GM23338 (cell line): ENCODE measurements around the gene PPP2R3B. TPM values are rescaled to one million over a fixed set of nuclear protein-coding genes. Genes with fewer than 3 reads are reported as not detected.
"Not testable (repeated sequence)": the region's sequence is repeated elsewhere in the genome, so short reads cannot be mapped to it uniquely, and the experiment has no call there.

Source experiments
- ATAC-seq: fragments of 200-7000 bp; cut with Tn5 transposase; 3 replicates; pipeline ENCODE4 v1.9.1; 2020
- DNase-seq: peaks from one replicate; pipeline ENCODE4 v3.0.0-alpha.2; 2015; ENCODE audit warnings: low spot score
- H2AFZ ChIP-seq: fragments of 200-600 bp; sonication (generic); 2 replicates; pipeline ENCODE4 v1.8.0; 2016; ENCODE audit warnings: antibody characterized with exemption, mild to moderate bottlenecking, moderate library complexity
- H3F3A ChIP-seq: fragments of 200-600 bp; sonication (generic); replicated peaks from 2 replicates; pipeline ENCODE4 v1.8.0; 2017; ENCODE audit warnings: antibody characterized with exemption, mixed run types, low read depth
- H3K27ac ChIP-seq: fragments of 200-600 bp; sonication (generic); 2 replicates; pipeline ENCODE4 v1.6.1; 2016; ENCODE audit warnings: low read depth
- H3K27me3 ChIP-seq: fragments of 200-600 bp; sonication (generic); 2 replicates; pipeline ENCODE4 v1.8.0; 2016; ENCODE audit warnings: mild to moderate bottlenecking, mixed run types, moderate library complexity; ENCODE audit not compliant: insufficient read depth
- H3K36me3 ChIP-seq: fragments of 200-600 bp; sonication (generic); 2 replicates; pipeline ENCODE4 v1.8.0; 2016; ENCODE audit warnings: mild to moderate bottlenecking; ENCODE audit not compliant: insufficient read depth
- H3K4me1 ChIP-seq: fragments of 200-600 bp; sonication (generic); 2 replicates; pipeline ENCODE4 v1.8.0; 2016; ENCODE audit warnings: mild to moderate bottlenecking, moderate library complexity; ENCODE audit not compliant: insufficient read depth
- H3K4me2 ChIP-seq: fragments of 200-600 bp; sonication (generic); 2 replicates; pipeline ENCODE4 v1.7.1; 2017; ENCODE audit warnings: mixed run types
- H3K4me3 ChIP-seq: fragments of 200-600 bp; sonication (generic); 2 replicates; pipeline ENCODE4 v1.6.1; 2016; ENCODE audit warnings: mixed run types
- H3K79me2 ChIP-seq: fragments of 200-600 bp; sonication (generic); replicated peaks from 2 replicates; pipeline ENCODE4 v1.8.0; 2017; ENCODE audit warnings: mild to moderate bottlenecking; ENCODE audit not compliant: insufficient read depth
- H3K9me2 ChIP-seq: fragments of 200-600 bp; sonication (generic); 2 replicates; pipeline ENCODE4 v1.8.0; 2017; ENCODE audit not compliant: insufficient read depth
- H4K20me1 ChIP-seq: fragments of 200-600 bp; sonication (generic); replicated peaks from 2 replicates; pipeline ENCODE4 v1.8.0; 2017; ENCODE audit warnings: mild to moderate bottlenecking; ENCODE audit not compliant: insufficient read depth
- H3K27ac Mint-ChIP-seq: 2 replicates; pipeline ENCODE4 v1.8.0; 2020; ENCODE audit warnings: inconsistent platforms, mild to moderate bottlenecking, moderate library complexity, mixed read lengths
- H3K27me3 Mint-ChIP-seq: 3 replicates; pipeline ENCODE4 v1.8.0; 2022; ENCODE audit warnings: low read depth, mild to moderate bottlenecking, moderate library complexity, mixed read lengths, inconsistent platforms; ENCODE audit not compliant: insufficient read depth, poor library complexity
- H3K36me3 Mint-ChIP-seq: 3 replicates; pipeline ENCODE4 v1.8.0; 2021; ENCODE audit warnings: low read depth, mild to moderate bottlenecking, inconsistent platforms, moderate library complexity, mixed read lengths
- H3K4me1 Mint-ChIP-seq: 3 replicates; pipeline ENCODE4 v1.8.0; 2020; ENCODE audit warnings: mild to moderate bottlenecking, inconsistent platforms, mixed read lengths
- H3K4me3 Mint-ChIP-seq: 3 replicates; pipeline ENCODE4 v1.8.0; 2021; ENCODE audit warnings: moderate library complexity, mild to moderate bottlenecking, inconsistent platforms, mixed read lengths
- H3K9me3 Mint-ChIP-seq: 3 replicates; pipeline ENCODE4 v1.8.0; 2020; ENCODE audit warnings: moderate library complexity, mild to moderate bottlenecking, inconsistent platforms, mixed read lengths
- CREB1 ChIP-seq: fragments of 250-450 bp; sonication (Bioruptor Pico); IDR thresholded peaks from 2 replicates; pipeline ENCODE4 v1.5.0; 2020; ENCODE audit warnings: low read depth, mild to moderate bottlenecking, moderate library complexity
- EZH2 ChIP-seq: fragments of 200-600 bp; sonication (generic); IDR thresholded peaks from one replicate; pipeline ENCODE4 v1.8.0; 2017; ENCODE audit warnings: antibody characterized with exemption, mild to moderate bottlenecking, low read depth; ENCODE audit not compliant: unreplicated experiment
- EZH2phosphoT487 ChIP-seq: fragments of 200-600 bp; sonication (generic); IDR thresholded peaks from one replicate; pipeline ENCODE4 v1.8.1; 2018; ENCODE audit warnings: antibody characterized with exemption; ENCODE audit not compliant: unreplicated experiment
- JUNB ChIP-seq: IDR thresholded peaks from one replicate; pipeline ENCODE4 v1.6.1; 2016; ENCODE audit warnings: antibody characterized with exemption; ENCODE audit not compliant: unreplicated experiment
- NANOG ChIP-seq: IDR thresholded peaks from 2 replicates; pipeline ENCODE4 v1.6.1; 2016; ENCODE audit warnings: antibody characterized with exemption, borderline replicate concordance
- POLR2AphosphoS5 ChIP-seq: IDR thresholded peaks from 2 replicates; pipeline ENCODE4 v1.6.1; 2016; ENCODE audit warnings: antibody characterized with exemption, low read depth
- REST ChIP-seq: IDR thresholded peaks from one replicate; pipeline ENCODE4 v1.6.1; 2018; ENCODE audit warnings: antibody characterized with exemption; ENCODE audit not compliant: unreplicated experiment
- ZNF114 ChIP-seq: fragments of 250-450 bp; sonication (Bioruptor Pico); IDR thresholded peaks from 2 replicates; pipeline ENCODE4 v1.5.0; 2020; ENCODE audit warnings: mild to moderate bottlenecking, moderate library complexity
- ZNF331 ChIP-seq: fragments of 250-450 bp; sonication (Bioruptor Pico); IDR thresholded peaks from 2 replicates; pipeline ENCODE4 v1.5.0; 2020; ENCODE audit warnings: low read depth, mild to moderate bottlenecking, moderate library complexity
- ZNF462 ChIP-seq: fragments of 250-450 bp; sonication (Bioruptor Pico); IDR thresholded peaks from 2 replicates; pipeline ENCODE4 v1.5.0; 2020; ENCODE audit warnings: mild to moderate bottlenecking, moderate library complexity
- polyA plus RNA-seq: library from polyadenylated mRNA; unstranded; fragments of >200 nt; fragmentation: Nextera tagmentation; extraction: Ambion mirVana; gene quantifications from 2 replicates; pipeline ENCODE4 v1.2.1, GENCODE V29; 2016
- total RNA-seq: library from RNA; depleted of rRNA; stranded (reverse); fragments of >200 nt; shearing (Covaris generic); gene quantifications from 2 replicates; pipeline ENCODE4 v1.2.3, GENCODE V29; 2014
- TF ChIP-seq, protein P1 (sequence below), 2 experiments: fragments of 200-600 bp in 1 of 2; sonication (generic) in 1 of 2; conservative IDR thresholded peaks; 2 replicates each; pipeline versions ENCODE4 v1.5.1 to v1.6.1; 2016 to 2017; ENCODE audit warnings: antibody characterized with exemption in 2 of 2, low read depth in 2 of 2, mild to moderate bottlenecking in 2 of 2, moderate library complexity in 1 of 2

PPP2R3B gene
- total and polyA plus RNA-seq, 2 experiments from 2014 or later = 50.1 to 104 TPM

GRCh38 chrX:385736-386135 is 971 bp downstream of the PPP2R3B start:
- H3K27me3 ChIP-seq, H3K36me3 Mint-ChIP-seq, H3K9me3 Mint-ChIP-seq, H3K4me1 Mint-ChIP-seq, H3F3A ChIP-seq, H3K9me2 ChIP-seq, H2AFZ ChIP-seq, H3K36me3 ChIP-seq, H3K4me1 ChIP-seq, ATAC-seq, H3K27ac Mint-ChIP-seq, H3K27ac ChIP-seq, DNase-seq: not testable (repeated sequence)
- H3K4me2 ChIP-seq = peak overlapping the region; percentile 84
- peaks cover 21% of the 10 kb centered on the region for H3K27me3 Mint-ChIP-seq
- peaks cover 54% of the 10 kb centered on the region for H3K79me2 ChIP-seq
- peak overlapping the region; percentile 72 for H3K4me3 Mint-ChIP-seq
- H3K4me3 ChIP-seq = peak overlapping the region; percentile 99
- peaks cover 13% of the 10 kb centered on the region; the same call in 1 of the 2 replicates for H4K20me1 ChIP-seq

- peaks cover 19% of the 10 kb centered on the region for H3K27me3 Mint-ChIP-seq
- no peaks in the 10 kb centered on the region for H3K36me3 ChIP-seq
- ATAC-seq = no peak
- peaks cover 6% of the 10 kb centered on the region; the same call in 1 of the 2 replicates for H3F3A ChIP-seq
- H3K4me1 ChIP-seq = peaks cover 9% of the 10 kb centered on the region
- H3K79me2 ChIP-seq = peaks cover 62% of the 10 kb centered on the region
- H3K27ac ChIP-seq = no peak overlapping the region
- peak overlapping the region; percentile 62; the same call in 1 of the 2 replicates for H3K27ac Mint-ChIP-seq
- peak overlapping the region; percentile 58 for H3K4me3 Mint-ChIP-seq
- peaks cover 7% of the 10 kb centered on the region; the same call in 2 of the 3 replicates for H3K4me1 Mint-ChIP-seq
- no peak overlapping the region for H3K4me3 ChIP-seq
- no peaks in the 10 kb centered on the region for H3K27me3 ChIP-seq
- no peaks in the 10 kb centered on the region for H3K9me2 ChIP-seq
- H3K36me3 Mint-ChIP-seq = peaks cover 8% of the 10 kb centered on the region; the same call in 2 of the 3 replicates
- no peak overlapping the region for H3K4me2 ChIP-seq
- H4K20me1 ChIP-seq = peaks cover 13% of the 10 kb centered on the region; the same call in 1 of the 2 replicates
- H3K9me3 Mint-ChIP-seq = peaks cover 4% of the 10 kb centered on the region; the same call in 2 of the 3 replicates
- no peak overlapping the region for H2AFZ ChIP-seq
- DNase-seq = no peak
- no peak for TF ChIP-seq ZNF462 (CRISPR knock-in tag)
- no peak for TF ChIP-seq EZH2
- TF ChIP-seq JUNB = no peak
- no peak for TF ChIP-seq POLR2AphosphoS5
- TF ChIP-seq, protein P1, sequence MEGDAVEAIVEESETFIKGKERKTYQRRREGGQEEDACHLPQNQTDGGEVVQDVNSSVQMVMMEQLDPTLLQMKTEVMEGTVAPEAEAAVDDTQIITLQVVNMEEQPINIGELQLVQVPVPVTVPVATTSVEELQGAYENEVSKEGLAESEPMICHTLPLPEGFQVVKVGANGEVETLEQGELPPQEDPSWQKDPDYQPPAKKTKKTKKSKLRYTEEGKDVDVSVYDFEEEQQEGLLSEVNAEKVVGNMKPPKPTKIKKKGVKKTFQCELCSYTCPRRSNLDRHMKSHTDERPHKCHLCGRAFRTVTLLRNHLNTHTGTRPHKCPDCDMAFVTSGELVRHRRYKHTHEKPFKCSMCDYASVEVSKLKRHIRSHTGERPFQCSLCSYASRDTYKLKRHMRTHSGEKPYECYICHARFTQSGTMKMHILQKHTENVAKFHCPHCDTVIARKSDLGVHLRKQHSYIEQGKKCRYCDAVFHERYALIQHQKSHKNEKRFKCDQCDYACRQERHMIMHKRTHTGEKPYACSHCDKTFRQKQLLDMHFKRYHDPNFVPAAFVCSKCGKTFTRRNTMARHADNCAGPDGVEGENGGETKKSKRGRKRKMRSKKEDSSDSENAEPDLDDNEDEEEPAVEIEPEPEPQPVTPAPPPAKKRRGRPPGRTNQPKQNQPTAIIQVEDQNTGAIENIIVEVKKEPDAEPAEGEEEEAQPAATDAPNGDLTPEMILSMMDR (conservative IDR thresholded peaks at IDR 0.05; ENCODE audit: low read depth in 2 of 2) = no peak
- no peak for TF ChIP-seq CREB1 (CRISPR knock-in tag)
- TF ChIP-seq EZH2phosphoT487 = no peak
- no peak for TF ChIP-seq NANOG
- TF ChIP-seq ZNF331 = no peak
- no peak for TF ChIP-seq ZNF114 (CRISPR knock-in tag)
- no peak for TF ChIP-seq REST
Measured at GRCh38 chrX:384861-385260, 1.8 kb downstream of the PPP2R3B start.
